GM19467 (cell line): ENCODE data around the gene C2CD2.

ENCODE experiments used
- ATAC-seq: cut with Tn5 transposase; IDR thresholded peaks from one replicate; pipeline ENCODE4 v1.9.1; 2021; ENCODE audit warnings: mild to moderate bottlenecking, moderate library complexity; ENCODE audit not compliant: unreplicated experiment

C2CD2 gene

GRCh38 chr21:41891132-41891531 lies 62.7 kb downstream of the C2CD2 start:
- ATAC-seq: no peak

- ATAC-seq: no peak
These were observed 63.5 kb downstream of the C2CD2 start for GRCh38 chr21:41890355-41890754.

GRCh38 chr21:41888749-41889376 lies 65.0 kb downstream of the C2CD2 start:
- ATAC-seq: no peak

GRCh38 chr21:41887667-41888066 lies 66.2 kb downstream of the C2CD2 start:
- ATAC-seq: no peak

GRCh38 chr21:41886328-41886727 lies 67.5 kb downstream of the C2CD2 start:
- no peak for ATAC-seq

GRCh38 chr21:41885341-41886024 lies 68.3 kb downstream of the C2CD2 start:
- ATAC-seq: no peak

GRCh38 chr21:41884501-41885030 lies 69.3 kb downstream of the C2CD2 start:
- no peak for ATAC-seq

- ATAC-seq: no peak
These were observed 70.2 kb downstream of the C2CD2 start for GRCh38 chr21:41883582-41883981.

- no peak for ATAC-seq
These were observed 72.8 kb downstream of the C2CD2 start for GRCh38 chr21:41881051-41881450.

- ATAC-seq: no peak
These were observed 73.7 kb downstream of the C2CD2 start for GRCh38 chr21:41880153-41880552.

GRCh38 chr21:41879190-41879998 lies 74.4 kb downstream of the C2CD2 start, which contains the start of gene PRDM15:
TSS of gene PRDM15 (minus strand) at chr21:41879344. CDS start at chr21:41860363, 18,981 bp downstream.
- ATAC-seq: peak; percentile 44

- ATAC-seq: peak; percentile 35
These were observed 75.0 kb downstream of the C2CD2 start for GRCh38 chr21:41878831-41879189.

GRCh38 chr21:41877901-41878830 lies 75.7 kb downstream of the C2CD2 start:
- ATAC-seq: peak; percentile 29

GRCh38 chr21:41876928-41877652 lies 76.7 kb downstream of the C2CD2 start:
- no peak for ATAC-seq

- ATAC-seq: no peak
These were observed 77.4 kb downstream of the C2CD2 start for GRCh38 chr21:41876396-41876795.

- ATAC-seq: no peak
These were observed 78.7 kb downstream of the C2CD2 start for GRCh38 chr21:41875086-41875485.

- no peak for ATAC-seq
These were observed 79.2 kb downstream of the C2CD2 start for GRCh38 chr21:41874611-41875010.

- ATAC-seq: no peak
These were observed 80.4 kb downstream of the C2CD2 start for GRCh38 chr21:41873426-41873825.

- no peak for ATAC-seq
These were observed 80.8 kb downstream of the C2CD2 start for GRCh38 chr21:41873005-41873404.
